ENCODE data around the gene ZNF496. TPM values are rescaled to one million over a fixed set of nuclear protein-coding genes. Genes with fewer than 3 reads are reported as not detected.

Gene ZNF496
- total RNA-seq, 4 donors from 2014 or later = 24.1 to 51.7 (median 41.0) TPM

- no peak overlapping the region for H3K27ac ChIP-seq
- no peak for DNase-seq
- H3K4me3 ChIP-seq = no peak overlapping the region
- intact Hi-C loops (cut with DNase I; ENCODE audit: low total_unique reads) = no loop called here
- H3K4me1 ChIP-seq = no peaks in the 10 kb centered on the region
- TF ChIP-seq POLR2A (IDR thresholded peaks at IDR 0.05) (no peak), CTCF (IDR thresholded peaks at IDR 0.05) (no peak)
- H3K9me3 ChIP-seq = no peaks in the 10 kb centered on the region
- H3K36me3 ChIP-seq = no peaks in the 10 kb centered on the region
- H3K27me3 ChIP-seq = no peaks in the 10 kb centered on the region
Measured at GRCh38 chr1:247304031-247304430, 27.6 kb downstream of the ZNF496 start.

GRCh38 chr1:247303216-247303615, 28.5 kb downstream of the ZNF496 start:
- no peak overlapping the region for H3K4me3 ChIP-seq
- no peak for TF ChIP-seq CTCF (IDR thresholded peaks at IDR 0.05)
- no peak for TF ChIP-seq POLR2A (IDR thresholded peaks at IDR 0.05)
- H3K27me3 ChIP-seq = no peaks in the 10 kb centered on the region
- H3K36me3 ChIP-seq = no peaks in the 10 kb centered on the region
- DNase-seq = no peak
- no peaks in the 10 kb centered on the region for H3K4me1 ChIP-seq
- intact Hi-C loops (cut with DNase I; ENCODE audit: low total_unique reads) = no loop called here
- H3K27ac ChIP-seq = no peak overlapping the region
- H3K9me3 ChIP-seq = no peaks in the 10 kb centered on the region

GRCh38 chr1:247301176-247301540, 30.5 kb downstream of the ZNF496 start:
- intact Hi-C loops (cut with DNase I; ENCODE audit: low total_unique reads) = no loop called here
- Histone ChIP-seq H3K36me3 (no peaks in the 10 kb centered on the region), H3K4me3 (no peak overlapping the region), H3K4me1 (no peaks in the 10 kb centered on the region), H3K27ac (no peak overlapping the region), H3K27me3 (no peaks in the 10 kb centered on the region), H3K9me3 (no peaks in the 10 kb centered on the region)
- no peak for DNase-seq
- no peak for TF ChIP-seq POLR2A (IDR thresholded peaks at IDR 0.05)
- TF ChIP-seq CTCF (IDR thresholded peaks at IDR 0.05) = no peak

GRCh38 chr1:247300491-247301175, 31.0 kb downstream of the ZNF496 start:
- no peaks in the 10 kb centered on the region for H3K36me3 ChIP-seq

More at GRCh38 chr1:247300491-247301175, 31.0 kb downstream of the ZNF496 start:
- H3K9me3 ChIP-seq = no peaks in the 10 kb centered on the region
- no peak overlapping the region for H3K27ac ChIP-seq
- TF ChIP-seq CTCF (IDR thresholded peaks at IDR 0.05) = no peak
- TF ChIP-seq POLR2A (IDR thresholded peaks at IDR 0.05) = no peak
- intact Hi-C loops (cut with DNase I; ENCODE audit: low total_unique reads) = no loop called here
- no peak for DNase-seq
- H3K4me1 ChIP-seq = no peaks in the 10 kb centered on the region
- no peaks in the 10 kb centered on the region for H3K27me3 ChIP-seq
- no peak overlapping the region for H3K4me3 ChIP-seq
